HepG2 (cell line): ENCODE measurements around the gene MEIS1. TPM values are rescaled to one million over a fixed set of nuclear protein-coding genes. Genes with fewer than 3 reads are reported as not detected.

Experiments used
- ATAC-seq: fragments of 200-7000 bp; cut with Tn5 transposase; 3 replicates; pipeline ENCODE4 v1.9.1; 2020; ENCODE audit warnings: mild to moderate bottlenecking, moderate library complexity
- BruUV-seq: library from RNA; stranded (reverse); fragments of 400-500 nt; replicated peaks from 2 replicates; lab custom pipeline; 2021; lab: Mats Ljungman, UMichigan
- CTCF ChIA-PET: fragments of 300-600 bp; formaldehyde crosslinking; extraction: SDS; loops from one replicate; lab custom pipeline; 2021; ENCODE audit warnings: low total read pairs, inconsistent platforms, low intra/inter-chr PET ratio; lab: Yijun Ruan, JAX
- POLR2A ChIA-PET: fragments of 350-600 bp; sonication (Branson Sonifier 250); formaldehyde crosslinking; loops from one replicate; lab custom pipeline; 2020; ENCODE audit warnings: antibody characterized with exemption, inconsistent platforms; lab: Yijun Ruan, JAX
- DNase-seq: peaks from one replicate; pipeline ENCODE4 v3.0.0-alpha.2; 2015; ENCODE audit warnings: low spot score
- FAIRE-seq: peaks from 3 replicates; lab custom pipeline; 2011; peaks lifted over from hg19 to GRCh38; lab: Jason Lieb, UNC
- H2AFZ ChIP-seq: one replicate; pipeline ENCODE4 v1.6.1; 2011; ENCODE audit warnings: low read length, inconsistent platforms
- H3K27ac ChIP-seq: fragments of 300-600 bp; 3 replicates; pipeline ENCODE4 v1.8.0; 2011; ENCODE audit warnings: mixed run types, mild to moderate bottlenecking, mixed read lengths, low read length, inconsistent platforms; ENCODE audit not compliant: insufficient read depth; ENCODE audit errors: extremely low read length
- H3K27me3 ChIP-seq, 2 experiments: fragments of 200-600 bp in 1 of 2; 2 replicates in 1 of 2; 3 replicates in 1 of 2; pipeline versions ENCODE4 v1.6.0 to v1.8.0; 2011; ENCODE audit warnings: low read length in 2 of 2, mild to moderate bottlenecking in 2 of 2, moderate library complexity in 2 of 2, inconsistent platforms in 1 of 2; ENCODE audit not compliant: insufficient read depth in 2 of 2, control insufficient read depth in 1 of 2
- H3K36me3 ChIP-seq, 2 experiments: fragments of 200-600 bp in 1 of 2; replicated peaks in 1 of 2; 2 replicates in 1 of 2; 3 replicates in 1 of 2; pipeline versions ENCODE4 v1.5.1 to v1.8.0; 2011; ENCODE audit warnings: low read length in 2 of 2, inconsistent platforms in 1 of 2; ENCODE audit not compliant: insufficient read depth in 2 of 2, control insufficient read depth in 1 of 2
- H3K4me1 ChIP-seq: 2 replicates; pipeline ENCODE4 v1.5.1; 2012; ENCODE audit warnings: low read length, inconsistent platforms; ENCODE audit not compliant: insufficient read depth
- H3K4me2 ChIP-seq: 2 replicates; pipeline ENCODE4 v1.6.0; 2011; ENCODE audit warnings: low read depth, low read length, inconsistent platforms
- H3K4me3 ChIP-seq, 3 experiments: fragments of 200-600 bp in 1 of 3; sonication (generic), shearing (Covaris generic) in 1 of 3; replicated peaks in 1 of 3; 2 replicates each; pipeline ENCODE4 v1.5.1; 2011 to 2016; ENCODE audit warnings: low read length in 3 of 3, inconsistent platforms in 2 of 3, low read depth in 2 of 3, mild to moderate bottlenecking in 2 of 3, control low read depth in 1 of 3, mixed read lengths in 1 of 3; ENCODE audit not compliant: insufficient read depth in 1 of 3
- H3K79me2 ChIP-seq: one replicate; pipeline ENCODE4 v1.6.1; 2011; ENCODE audit warnings: low read length, inconsistent platforms; ENCODE audit not compliant: insufficient read depth
- H3K9ac ChIP-seq: 2 replicates; pipeline ENCODE4 v1.6.0; 2011; ENCODE audit warnings: mild to moderate bottlenecking, low read depth, low read length, inconsistent platforms; ENCODE audit not compliant: insufficient read depth
- H3K9me3 ChIP-seq: 2 replicates; pipeline ENCODE4 v1.5.1; 2012; ENCODE audit warnings: mild to moderate bottlenecking, low read length
- H4K20me1 ChIP-seq: 2 replicates; pipeline ENCODE4 v1.6.0; 2011; ENCODE audit warnings: inconsistent platforms, mild to moderate bottlenecking, low read length, moderate library complexity; ENCODE audit not compliant: insufficient read depth
- DNMT1 ChIP-seq: sonication (generic); formaldehyde crosslinking; IDR thresholded peaks from 2 replicates; pipeline ENCODE4 v1.5.1; 2020; ENCODE audit warnings: mild to moderate bottlenecking, missing genetic modification reagents
- DRAP1 ChIP-seq: IDR thresholded peaks from 2 replicates; pipeline ENCODE4 v1.6.1; 2016; ENCODE audit warnings: missing genetic modification reagents, missing compliant biosample characterization
- LRRFIP1 ChIP-seq: sonication (generic); formaldehyde crosslinking; conservative IDR thresholded peaks from 2 replicates; pipeline ENCODE4 v1.4.0; 2020; ENCODE audit warnings: missing genetic modification reagents
- MAFK ChIP-seq, 2 experiments: IDR thresholded peaks in 1 of 2; conservative IDR thresholded peaks in 1 of 2; 2 replicates each; pipeline ENCODE4 v1.6.1; 2011; ENCODE audit warnings: improper control_type of control experiment in 2 of 2, low read length in 2 of 2
- SRSF9 ChIP-seq: fragments of 200-400 bp; formaldehyde crosslinking; IDR thresholded peaks from 2 replicates; pipeline ENCODE4 v1.6.1; 2018; ENCODE audit warnings: borderline replicate concordance, mild to moderate bottlenecking, low read depth, low read length; ENCODE audit not compliant: insufficient read depth, poor library complexity, severe bottlenecking
- TCF7L2 ChIP-seq: IDR thresholded peaks from 2 replicates; pipeline ENCODE4 v1.6.1; 2011; ENCODE audit warnings: mild to moderate bottlenecking, low read depth, low read length, moderate library complexity
- ZBTB2 ChIP-seq: sonication (generic); formaldehyde crosslinking; IDR thresholded peaks from 2 replicates; pipeline ENCODE4 v1.8.0; 2022; ENCODE audit warnings: low read depth, missing genetic modification reagents
- WGBS: methylation state at CpG from one replicate; pipeline ENCODE4 v1.1.6; 2017; ENCODE audit warnings: low lambda C conversion rate; 5-methylcytosine and 5-hydroxymethylcytosine counted together
- in situ Hi-C: cut with HindIII; loops from 2 replicates; pipeline ENCODE4 v1.10.0; 2017; ENCODE audit warnings: low pct_unique_long_range_greater_than_20kb; ENCODE audit not compliant: extremely low pct_ligation_motif_present
- intact Hi-C: fragments of 100-400 bp; cut with micrococcal nuclease; formaldehyde crosslinking; loops from one replicate; pipeline ENCODE4 v1.10.0; 2022; ENCODE audit not compliant: unreplicated experiment
- polyA plus RNA-seq, 8 experiments: library from polyadenylated mRNA; depleted of rRNA in 3 of 8; stranded (reverse) in 7 of 8; unstranded in 1 of 8; fragments of >200 nt; fragmentation: Illumina TruSeq in 4 of 8; extraction: Trizol in 4 of 8; gene quantifications; 2 replicates each; pipeline versions ENCODE4 v1.2.1 to v1.2.3, GENCODE V29; 2011 to 2016; ENCODE audit warnings: low read depth in 4 of 8, missing spikeins in 1 of 8, mixed read lengths in 1 of 8; ENCODE audit not compliant: insufficient read depth in 1 of 8
- total RNA-seq, 5 experiments: library from RNA; depleted of rRNA; stranded (reverse); fragments of >200 nt; fragmentation: Illumina TruSeq; extraction: Trizol; gene quantifications; 2 replicates each; pipeline ENCODE4 v1.2.3, GENCODE V29; 2016; ENCODE audit warnings: low read depth in 1 of 5

Gene MEIS1
- total and polyA plus RNA-seq, 2 of the 13 experiments (the other 11 are each of a cell fraction or from before 2014, with no cell fraction given): 3.8 to 6.0 TPM

- no peak for DNase-seq
- Histone ChIP-seq H2AFZ (no peak overlapping the region), H3K4me1 (no peaks in the 10 kb centered on the region), H3K4me2 (no peak overlapping the region), H4K20me1 (no peaks in the 10 kb centered on the region), H3K27ac (no peak overlapping the region), H3K36me3 (no peaks in the 10 kb centered on the region), H3K9ac (no peak overlapping the region), H3K79me2 (no peaks in the 10 kb centered on the region), H3K4me3 (no peak overlapping the region), H3K9me3 (no peaks in the 10 kb centered on the region), H3K27me3 (no peaks in the 10 kb centered on the region)
- FAIRE-seq: no peak
- no peak for TF ChIP-seq ZBTB2 (CRISPR knock-in tag)
- TF ChIP-seq DNMT1 (CRISPR knock-in tag): no peak
- TF ChIP-seq TCF7L2: no peak
- no peak for TF ChIP-seq MAFK (conservative IDR thresholded peaks at IDR 0.05 in 1 of 2, IDR thresholded peaks at IDR 0.05 in 1 of 2; ENCODE audit: low read length in 2 of 2)
- TF ChIP-seq DRAP1: no peak
- TF ChIP-seq LRRFIP1: no peak
- no peak for TF ChIP-seq SRSF9
- no peak for ATAC-seq
- in situ Hi-C loops: loop anchor here (25.0 kb wide), 4 partner anchors 765 to 1590 kb away; no protein-coding TSS in a partner anchor
- 86% methylated on average over 8 of the region's 8 CpGs for WGBS
- intact Hi-C loops: no loop called here
- CTCF ChIA-PET: no interaction called here
- BruUV-seq: no TSS peak
- POLR2A ChIA-PET: no interaction called here
Measured at GRCh38 chr2:66446941-66447340, 12.0 kb downstream of the MEIS1 start.
